Spleen (tissue), 11 donors: Measurements from ENCODE around the gene POLR3GL. TPM values are rescaled to one million over a fixed set of nuclear protein-coding genes. Genes with fewer than 3 reads are reported as not detected.

Source experiments
- DNase-seq: peaks from one replicate; pipeline ENCODE4 v3.0.0-alpha.2; 2020
- H3K27ac ChIP-seq, 8 donors: fragments of 200-600 bp; sonication (generic) in 7 of 8; 1 replicate in 4 of 8; 2 replicates in 4 of 8; pipeline versions ENCODE4 v1.5.0 to v1.8.0; 2016 to 2021; ENCODE audit warnings: inconsistent platforms in 4 of 8, mild to moderate bottlenecking in 4 of 8, moderate library complexity in 1 of 8
- H3K27me3 ChIP-seq, 7 donors: fragments of 200-600 bp; sonication (generic) in 6 of 7; replicated peaks in 1 of 7; 1 replicate in 4 of 7; 2 replicates in 3 of 7; pipeline versions ENCODE4 v1.5.0 to v1.8.0; 2016 to 2021; ENCODE audit warnings: inconsistent platforms in 3 of 7, mild to moderate bottlenecking in 1 of 7
- H3K36me3 ChIP-seq, 6 donors: fragments of 200-600 bp; sonication (generic) in 5 of 6; 1 replicate in 4 of 6; 2 replicates in 2 of 6; pipeline versions ENCODE4 v1.5.0 to v1.8.0; 2016 to 2021; ENCODE audit warnings: inconsistent platforms in 2 of 6
- H3K4me1 ChIP-seq, 6 donors: fragments of 200-600 bp; sonication (generic) in 5 of 6; 1 replicate in 3 of 6; 2 replicates in 3 of 6; pipeline versions ENCODE4 v1.5.0 to v1.8.0; 2016 to 2021; ENCODE audit warnings: inconsistent platforms in 3 of 6
- H3K4me3 ChIP-seq, 8 donors: fragments of 200-600 bp; sonication (generic) in 7 of 8; 1 replicate in 4 of 8; 2 replicates in 4 of 8; pipeline versions ENCODE4 v1.5.0 to v1.8.0; 2016 to 2021; ENCODE audit warnings: inconsistent platforms in 4 of 8, mild to moderate bottlenecking in 4 of 8, moderate library complexity in 2 of 8
- H3K9me3 ChIP-seq, 8 donors: fragments of 200-600 bp; sonication (generic) in 7 of 8; 1 replicate in 4 of 8; 2 replicates in 4 of 8; pipeline versions ENCODE4 v1.5.0 to v1.8.0; 2016 to 2021; ENCODE audit warnings: inconsistent platforms in 4 of 8
- POLR2A ChIP-seq, 3 donors: fragments of 450-650 bp; IDR thresholded peaks; one replicate each; pipeline ENCODE4 v1.5.1; 2017; ENCODE audit warnings: antibody characterized with exemption in 3 of 3, mild to moderate bottlenecking in 1 of 3
- POLR2AphosphoS5 ChIP-seq, 3 donors: sonication (generic); formaldehyde crosslinking; IDR thresholded peaks; one replicate each; pipeline ENCODE4 v1.5.1; 2017; ENCODE audit warnings: antibody characterized with exemption in 3 of 3
- WGBS, 5 donors: extraction: QIAGEN DNeasy Blood & Tissue Kit in 3 of 5; methylation state at CpG; one replicate each; pipeline versions ENCODE4 v1.1.5 to v1.1.7; 2013 to 2018; 5-methylcytosine and 5-hydroxymethylcytosine counted together
- intact Hi-C: fragments of 100-400 bp; cut with DNase I; formaldehyde crosslinking; loops from one replicate; pipeline ENCODE4 v1.15.0; 2023; ENCODE audit warnings: low total_unique reads
- polyA plus RNA-seq, 3 donors: library from polyadenylated mRNA; stranded (reverse); fragments of 200-250 nt; gene quantifications; one replicate each; pipeline ENCODE4 v1.2.1, GENCODE V29; 2013
- total RNA-seq, 7 donors: library from RNA; depleted of rRNA in 3 of 7; stranded (reverse); fragments of >200 nt in 3 of 7; fragmentation: NEBNext Ultra II Directional in 4 of 7; extraction: Animal tissue kit (Norgen Biotek cat#: 25700) in 4 of 7; gene quantifications; one replicate each; pipeline versions ENCODE4 v1.1.0 to v1.2.1, GENCODE V29; 2016 to 2021
- TF ChIP-seq, protein P1 (sequence below), 11 experiments: fragments of 200-600 bp in 7 of 11; fragments of 450-650 bp in 4 of 11; sonication (generic) in 4 of 11; IDR thresholded peaks in 8 of 11; conservative IDR thresholded peaks in 3 of 11; 1 replicate in 7 of 11; 2 replicates in 4 of 11; pipeline versions ENCODE4 v1.4.0 to v1.8.0; 2016 to 2021; ENCODE audit warnings: antibody characterized with exemption in 11 of 11, inconsistent platforms in 4 of 11, mild to moderate bottlenecking in 1 of 11
- donor health status: healthy with polysubstance abuse.
- donor health status: DM: no; HTN: no; CAD: no; lungs with moderate emphysema.
- donor health status: DM: no; HTN: no; CAD: no.
- donor health status: Bipolar disorder and iron deficiency.
- donor health status: healthy.
- donor health status: DM: no; HTN: no; CAD: no.
- donor health status: DM: yes; HTN: yes; CAD: no.

The POLR3GL gene
- total and polyA plus RNA-seq, 10 donors: 22.1 to 69.2 (median 32.9) TPM

DNA sequence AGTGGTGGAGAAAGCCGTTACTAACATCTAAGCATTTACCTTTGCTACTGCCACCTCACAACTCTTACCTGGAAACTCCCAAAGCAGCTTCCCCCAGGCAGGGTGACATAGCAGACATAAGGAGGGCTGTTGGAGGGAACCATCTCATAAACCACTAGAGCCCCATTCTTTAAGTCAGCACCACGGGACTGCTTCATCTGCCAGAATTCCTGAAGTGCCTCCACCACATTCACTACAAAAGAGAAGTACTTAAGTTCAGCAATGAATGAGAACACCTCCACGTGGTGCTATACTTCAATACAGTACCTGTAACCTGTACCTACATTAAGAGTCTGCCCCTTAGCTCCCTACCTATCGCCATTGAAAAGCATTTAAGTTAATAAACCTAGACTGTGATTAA lies 16.9 kb upstream of the POLR3GL start:
- Histone ChIP-seq H3K9me3 (no peaks in the 10 kb centered on the region), H3K4me3 (no peak overlapping the region), H3K36me3 (peaks cover 0 to 85% (median 15%) of the 10 kb centered on the region in 6 donors), H3K27ac (no peak overlapping the region), H3K27me3 (no peaks in the 10 kb centered on the region), H3K4me1 (peaks cover 0 to 47% (median 18%) of the 10 kb centered on the region in 6 donors)
- no peak for TF ChIP-seq POLR2A (IDR thresholded peaks at IDR 0.05)
- TF ChIP-seq POLR2AphosphoS5 (IDR thresholded peaks at IDR 0.05): no peak
- TF ChIP-seq, protein P1, sequence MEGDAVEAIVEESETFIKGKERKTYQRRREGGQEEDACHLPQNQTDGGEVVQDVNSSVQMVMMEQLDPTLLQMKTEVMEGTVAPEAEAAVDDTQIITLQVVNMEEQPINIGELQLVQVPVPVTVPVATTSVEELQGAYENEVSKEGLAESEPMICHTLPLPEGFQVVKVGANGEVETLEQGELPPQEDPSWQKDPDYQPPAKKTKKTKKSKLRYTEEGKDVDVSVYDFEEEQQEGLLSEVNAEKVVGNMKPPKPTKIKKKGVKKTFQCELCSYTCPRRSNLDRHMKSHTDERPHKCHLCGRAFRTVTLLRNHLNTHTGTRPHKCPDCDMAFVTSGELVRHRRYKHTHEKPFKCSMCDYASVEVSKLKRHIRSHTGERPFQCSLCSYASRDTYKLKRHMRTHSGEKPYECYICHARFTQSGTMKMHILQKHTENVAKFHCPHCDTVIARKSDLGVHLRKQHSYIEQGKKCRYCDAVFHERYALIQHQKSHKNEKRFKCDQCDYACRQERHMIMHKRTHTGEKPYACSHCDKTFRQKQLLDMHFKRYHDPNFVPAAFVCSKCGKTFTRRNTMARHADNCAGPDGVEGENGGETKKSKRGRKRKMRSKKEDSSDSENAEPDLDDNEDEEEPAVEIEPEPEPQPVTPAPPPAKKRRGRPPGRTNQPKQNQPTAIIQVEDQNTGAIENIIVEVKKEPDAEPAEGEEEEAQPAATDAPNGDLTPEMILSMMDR (IDR thresholded peaks at IDR 0.05 in 8 of 11, conservative IDR thresholded peaks at IDR 0.05 in 3 of 11): no peak
- no peak for DNase-seq
- intact Hi-C loops: no loop called here
- WGBS, 5 donors: 85 to 93% (median 89%) methylated on average over 4 of the region's 4 CpGs

DNA sequence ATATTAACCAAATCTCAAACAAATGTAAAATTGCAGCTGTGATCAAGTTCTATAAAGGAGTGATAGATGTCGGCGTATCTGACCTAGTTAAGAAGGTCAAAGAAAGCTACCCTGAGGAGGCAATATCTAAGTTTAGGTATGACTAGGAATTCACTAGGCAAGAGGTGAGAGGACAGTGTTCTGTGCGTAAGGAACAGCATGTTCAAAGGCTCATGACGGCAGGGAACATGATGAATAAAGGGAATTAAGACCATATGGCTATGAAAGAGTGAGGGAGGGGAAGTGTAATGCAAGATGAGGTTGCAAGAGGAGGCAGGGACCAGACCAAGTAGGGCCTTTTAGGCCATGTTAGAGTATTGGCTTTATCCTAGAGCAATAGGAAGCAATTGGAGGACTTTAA lies 15.3 kb upstream of the POLR3GL start:
- H3K9me3 ChIP-seq: no peaks in the 10 kb centered on the region
- WGBS, 5 donors: 87 to 97% (median 95%) methylated on average over 4 of the region's 4 CpGs

GRCh38 chr1:145951526-145951925 lies 13.0 kb upstream of the POLR3GL start:
- 85 to 96% (median 91%) methylated on average over 1 of the region's 1 CpG for WGBS, 5 donors
- no peak for DNase-seq
- Histone ChIP-seq H3K27me3 (no peaks in the 10 kb centered on the region), H3K36me3 (peaks cover 0 to 51% (median 6%) of the 10 kb centered on the region in 6 donors), H3K4me1 (peaks cover 16 to 83% (median 46%) of the 10 kb centered on the region in 6 donors), H3K4me3 (no peak overlapping the region), H3K9me3 (no peaks in the 10 kb centered on the region), H3K27ac (no peak overlapping the region)
- TF ChIP-seq POLR2A (IDR thresholded peaks at IDR 0.05): no peak
- TF ChIP-seq, protein P1 (IDR thresholded peaks at IDR 0.05 in 8 of 11, conservative IDR thresholded peaks at IDR 0.05 in 3 of 11): no peak
- intact Hi-C loops: no loop called here

More for the DNA sequence above, 15.3 kb upstream of the POLR3GL start:
- Histone ChIP-seq H3K4me1 (peaks cover 0 to 60% (median 23%) of the 10 kb centered on the region in 6 donors), H3K27ac (no peak overlapping the region), H3K4me3 (no peak overlapping the region), H3K27me3 (no peaks in the 10 kb centered on the region), H3K36me3 (peaks cover 0 to 74% (median 10%) of the 10 kb centered on the region in 6 donors)
- no peak for TF ChIP-seq POLR2AphosphoS5 (IDR thresholded peaks at IDR 0.05)
- TF ChIP-seq POLR2A (IDR thresholded peaks at IDR 0.05): no peak
- TF ChIP-seq, protein P1 (IDR thresholded peaks at IDR 0.05 in 8 of 11, conservative IDR thresholded peaks at IDR 0.05 in 3 of 11): no peak
- no peak for DNase-seq
- intact Hi-C loops: no loop called here

DNA sequence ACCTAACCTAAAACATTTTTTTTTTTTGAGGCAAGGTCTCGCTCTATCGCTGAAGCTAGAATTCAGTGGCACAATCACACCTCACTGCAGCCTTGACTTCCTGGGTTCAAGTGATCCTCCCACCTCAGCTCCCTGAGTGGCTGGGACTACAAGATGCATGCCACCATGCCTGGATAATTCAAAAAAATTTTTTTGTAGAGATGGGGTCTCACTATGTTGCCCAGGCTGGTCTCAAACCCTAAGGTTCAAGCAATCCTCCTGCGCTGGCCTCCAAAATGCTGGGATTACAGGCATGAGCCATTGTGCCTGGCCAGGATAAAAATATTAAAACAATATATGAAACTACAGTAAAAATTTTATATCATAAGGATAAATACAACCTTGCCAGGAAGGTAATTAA lies 11.6 kb upstream of the POLR3GL start:
- no peak overlapping the region for H3K27ac ChIP-seq
- peaks cover 0 to 40% (median 0%) of the 10 kb centered on the region in 6 donors for H3K36me3 ChIP-seq
- no peaks in the 10 kb centered on the region for H3K9me3 ChIP-seq
- DNase-seq: no peak
- 97 to 99% (median 98%) methylated on average over 3 of the region's 3 CpGs for WGBS, 5 donors
- H3K27me3 ChIP-seq: no peaks in the 10 kb centered on the region
- H3K4me3 ChIP-seq: no peak overlapping the region
- H3K4me1 ChIP-seq: peaks cover 18 to 92% (median 53%) of the 10 kb centered on the region in 6 donors
- TF ChIP-seq, protein P1 (IDR thresholded peaks at IDR 0.05 in 8 of 11, conservative IDR thresholded peaks at IDR 0.05 in 3 of 11): no peak
- no peak for TF ChIP-seq POLR2AphosphoS5 (IDR thresholded peaks at IDR 0.05)
- no peak for TF ChIP-seq POLR2A (IDR thresholded peaks at IDR 0.05)
- intact Hi-C loops: no loop called here
